ENCODE measurements around the gene NIP7. TPM values are rescaled to one million over a fixed set of nuclear protein-coding genes. Genes with fewer than 3 reads are reported as not detected.

The NIP7 gene
- total RNA-seq, 1 donor from 2014 or later = 23.7 TPM

DNA sequence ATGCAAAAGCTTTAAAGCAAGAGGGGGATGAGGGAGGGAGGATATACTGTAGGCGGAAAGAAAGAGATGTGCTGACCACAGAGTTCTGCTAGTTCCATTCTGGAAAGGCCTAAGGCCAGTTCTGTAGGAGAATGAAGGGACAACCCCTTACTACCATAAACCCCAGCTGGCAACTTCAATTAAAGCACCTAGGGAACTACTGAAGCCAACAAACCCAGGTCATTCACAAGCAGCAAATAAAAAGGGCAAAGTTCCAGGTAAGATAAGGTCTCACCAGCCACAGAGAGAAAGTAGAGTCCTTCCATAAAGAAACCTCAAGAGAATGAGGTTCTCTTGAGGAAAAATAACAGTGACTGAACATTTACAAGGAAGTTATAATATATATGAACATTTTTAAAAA is 33.4 kb downstream of the NIP7 start:
- H3K27me3 Mint-ChIP-seq (ENCODE audit: insufficient read depth, low read depth) = no peaks in the 10 kb centered on the region

DNA sequence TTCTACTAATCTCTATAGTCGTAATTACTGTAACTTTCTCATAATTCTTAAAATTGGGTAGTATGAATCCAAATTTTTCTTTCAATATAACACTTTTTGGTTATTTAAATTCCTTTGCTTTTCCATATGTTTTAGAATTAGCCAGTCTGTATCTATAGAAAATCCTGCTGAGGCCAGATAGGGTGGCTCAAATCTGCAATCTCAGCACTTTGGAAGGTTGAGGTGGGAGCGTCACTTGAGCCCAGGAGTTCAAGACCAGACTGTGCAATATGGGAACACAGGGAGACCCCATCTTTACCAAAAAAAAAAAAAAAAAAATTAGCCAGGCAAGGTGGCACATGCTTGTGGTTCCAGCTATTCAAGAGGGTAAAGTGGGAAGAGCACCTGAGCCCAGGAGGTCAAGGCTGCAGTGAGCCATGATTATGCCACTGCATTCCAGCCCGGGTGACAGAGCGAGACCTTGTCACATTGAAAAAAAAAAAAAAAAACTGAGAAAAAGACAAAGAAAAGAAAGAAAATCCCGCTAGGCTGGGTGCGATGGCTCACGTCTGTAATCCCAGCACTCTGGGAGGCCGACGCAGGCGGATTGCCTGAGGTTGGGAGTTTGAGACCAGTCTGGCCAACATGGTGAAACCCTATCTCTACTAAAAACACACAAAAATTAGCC is 37.0 kb downstream of the NIP7 start:
- Mint-ChIP-seq H3K36me3 (peaks cover 22% of the 10 kb centered on the region), H3K4me1 (no peaks in the 10 kb centered on the region), H3K27ac (no peak overlapping the region), H3K27me3 (ENCODE audit: insufficient read depth, low read depth) (peaks cover 2% of the 10 kb centered on the region), H3K9me3 (no peaks in the 10 kb centered on the region), H3K4me3 (no peak overlapping the region)
- Histone ChIP-seq H3K27ac (no peak overlapping the region), H3K4me3 (no peak overlapping the region), H3K9ac (no peak overlapping the region), H3K36me3 (peaks cover 11% of the 10 kb centered on the region), H3K27me3 (no peaks in the 10 kb centered on the region), H2AFZ (replicated peaks) (no peak overlapping the region), H3K9me3 (ENCODE audit: low read depth) (no peaks in the 10 kb centered on the region), H4K20me1 (ENCODE audit: low read depth) (peaks cover 9% of the 10 kb centered on the region), H3K4me2 (no peak overlapping the region), H3K4me1 (no peaks in the 10 kb centered on the region), H3F3A (ENCODE audit: low read depth) (peaks cover 4% of the 10 kb centered on the region), H3K79me2 (ENCODE audit: low read depth) (peaks cover 7% of the 10 kb centered on the region)
- TF ChIP-seq EZH2phosphoT487 (IDR thresholded peaks at IDR 0.05) (no peak), EZH2 (IDR thresholded peaks at IDR 0.05) (no peak)
- TF ChIP-seq, protein P1, sequence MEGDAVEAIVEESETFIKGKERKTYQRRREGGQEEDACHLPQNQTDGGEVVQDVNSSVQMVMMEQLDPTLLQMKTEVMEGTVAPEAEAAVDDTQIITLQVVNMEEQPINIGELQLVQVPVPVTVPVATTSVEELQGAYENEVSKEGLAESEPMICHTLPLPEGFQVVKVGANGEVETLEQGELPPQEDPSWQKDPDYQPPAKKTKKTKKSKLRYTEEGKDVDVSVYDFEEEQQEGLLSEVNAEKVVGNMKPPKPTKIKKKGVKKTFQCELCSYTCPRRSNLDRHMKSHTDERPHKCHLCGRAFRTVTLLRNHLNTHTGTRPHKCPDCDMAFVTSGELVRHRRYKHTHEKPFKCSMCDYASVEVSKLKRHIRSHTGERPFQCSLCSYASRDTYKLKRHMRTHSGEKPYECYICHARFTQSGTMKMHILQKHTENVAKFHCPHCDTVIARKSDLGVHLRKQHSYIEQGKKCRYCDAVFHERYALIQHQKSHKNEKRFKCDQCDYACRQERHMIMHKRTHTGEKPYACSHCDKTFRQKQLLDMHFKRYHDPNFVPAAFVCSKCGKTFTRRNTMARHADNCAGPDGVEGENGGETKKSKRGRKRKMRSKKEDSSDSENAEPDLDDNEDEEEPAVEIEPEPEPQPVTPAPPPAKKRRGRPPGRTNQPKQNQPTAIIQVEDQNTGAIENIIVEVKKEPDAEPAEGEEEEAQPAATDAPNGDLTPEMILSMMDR (IDR thresholded peaks at IDR 0.05) = no peak
- no peak for DNase-seq (ENCODE audit: low spot score)

More for the DNA sequence above, 33.4 kb downstream of the NIP7 start:
- Histone ChIP-seq H3K4me3 (no peak overlapping the region), H4K20me1 (ENCODE audit: low read depth) (peaks cover 9% of the 10 kb centered on the region), H3K9ac (no peak overlapping the region), H3K27ac (no peak overlapping the region), H3K36me3 (peaks cover 8% of the 10 kb centered on the region), H3F3A (ENCODE audit: low read depth) (no peaks in the 10 kb centered on the region), H3K4me1 (no peaks in the 10 kb centered on the region), H3K79me2 (ENCODE audit: low read depth) (no peaks in the 10 kb centered on the region), H3K27me3 (no peaks in the 10 kb centered on the region), H2AFZ (replicated peaks) (no peak overlapping the region), H3K4me2 (no peak overlapping the region), H3K9me3 (ENCODE audit: low read depth) (no peaks in the 10 kb centered on the region)
- peaks cover 30% of the 10 kb centered on the region for H3K36me3 Mint-ChIP-seq
- H3K4me3 Mint-ChIP-seq = no peak overlapping the region
- TF ChIP-seq EZH2 (IDR thresholded peaks at IDR 0.05) (no peak), EZH2phosphoT487 (IDR thresholded peaks at IDR 0.05) (no peak)
- TF ChIP-seq, protein P1 (IDR thresholded peaks at IDR 0.05) = no peak
- no peak overlapping the region for H3K27ac Mint-ChIP-seq
- no peaks in the 10 kb centered on the region for H3K9me3 Mint-ChIP-seq
- DNase-seq (ENCODE audit: low spot score) = no peak
- H3K4me1 Mint-ChIP-seq = no peaks in the 10 kb centered on the region

DNA sequence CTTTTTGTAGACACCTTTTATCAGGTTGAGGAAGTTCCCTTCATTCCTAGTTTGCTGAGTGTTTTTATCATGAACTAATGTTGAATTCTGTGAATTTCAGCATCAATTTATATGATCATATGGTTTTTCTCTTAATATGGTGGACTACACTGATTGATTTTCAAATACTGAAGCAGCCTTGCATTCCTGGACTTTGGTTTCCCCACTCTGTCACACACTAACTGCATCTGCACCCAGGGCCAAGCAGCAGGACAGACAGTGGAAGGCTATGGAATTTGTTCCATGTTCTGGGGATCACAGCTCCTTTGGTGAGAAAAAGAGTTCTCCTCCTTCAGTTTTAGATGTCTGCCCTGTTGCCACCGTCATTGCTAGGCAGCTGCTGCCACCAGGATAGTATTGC is 38.5 kb downstream of the NIP7 start:
- TF ChIP-seq, protein P1 (IDR thresholded peaks at IDR 0.05) = no peak
- no peak for TF ChIP-seq EZH2phosphoT487 (IDR thresholded peaks at IDR 0.05)
- Histone ChIP-seq H3K36me3 (peaks cover 4% of the 10 kb centered on the region), H3K9me3 (ENCODE audit: low read depth) (no peaks in the 10 kb centered on the region), H3K4me2 (no peak overlapping the region), H3K79me2 (ENCODE audit: low read depth) (peaks cover 22% of the 10 kb centered on the region), H3K9ac (no peak overlapping the region), H4K20me1 (ENCODE audit: low read depth) (peaks cover 1% of the 10 kb centered on the region), H3K27me3 (no peaks in the 10 kb centered on the region), H3K4me3 (no peak overlapping the region), H3F3A (ENCODE audit: low read depth) (peaks cover 12% of the 10 kb centered on the region), H2AFZ (replicated peaks) (no peak overlapping the region), H3K27ac (no peak overlapping the region), H3K4me1 (no peaks in the 10 kb centered on the region)
- DNase-seq (ENCODE audit: low spot score) = no peak
- Mint-ChIP-seq H3K36me3 (peaks cover 28% of the 10 kb centered on the region), H3K27ac (no peak overlapping the region), H3K9me3 (no peaks in the 10 kb centered on the region), H3K4me1 (no peaks in the 10 kb centered on the region), H3K27me3 (ENCODE audit: insufficient read depth, low read depth) (peaks cover 2% of the 10 kb centered on the region), H3K4me3 (no peak overlapping the region)

Data from neural progenitor cell (in vitro differentiated cells).